SKM-1 treated with dmso at 0.1 percent for 144 hours (cell line): ENCODE measurements around the gene CCL5.

Experiments
- DNase-seq: peaks from one replicate; lab custom pipeline; 2025; ENCODE audit not compliant: unreplicated experiment; lab: John Stamatoyannopoulos, UW

CCL5 gene

GRCh38 chr17:35868737-35869136, 11.4 kb downstream of the CCL5 start, which contains the start of gene HEATR9:
HEATR9 (minus strand) TSS chr17:35868891; CDS start chr17:35868742, 149 bp downstream.
- DNase-seq: no peak

GRCh38 chr17:35867574-35867973, 12.6 kb downstream of the CCL5 start:
- no peak for DNase-seq

GRCh38 chr17:35866341-35866950, 13.7 kb downstream of the CCL5 start:
- peak; percentile 51 for DNase-seq

GRCh38 chr17:35865412-35866340, 14.5 kb downstream of the CCL5 start:
- DNase-seq: no peak

GRCh38 chr17:35864853-35865252, 15.3 kb downstream of the CCL5 start:
- DNase-seq: no peak

- DNase-seq: no peak
Measured at GRCh38 chr17:35856603-35857002, 23.6 kb downstream of the CCL5 start.

- DNase-seq: no peak
Measured at GRCh38 chr17:35855965-35856364, 24.2 kb downstream of the CCL5 start.

DNA sequence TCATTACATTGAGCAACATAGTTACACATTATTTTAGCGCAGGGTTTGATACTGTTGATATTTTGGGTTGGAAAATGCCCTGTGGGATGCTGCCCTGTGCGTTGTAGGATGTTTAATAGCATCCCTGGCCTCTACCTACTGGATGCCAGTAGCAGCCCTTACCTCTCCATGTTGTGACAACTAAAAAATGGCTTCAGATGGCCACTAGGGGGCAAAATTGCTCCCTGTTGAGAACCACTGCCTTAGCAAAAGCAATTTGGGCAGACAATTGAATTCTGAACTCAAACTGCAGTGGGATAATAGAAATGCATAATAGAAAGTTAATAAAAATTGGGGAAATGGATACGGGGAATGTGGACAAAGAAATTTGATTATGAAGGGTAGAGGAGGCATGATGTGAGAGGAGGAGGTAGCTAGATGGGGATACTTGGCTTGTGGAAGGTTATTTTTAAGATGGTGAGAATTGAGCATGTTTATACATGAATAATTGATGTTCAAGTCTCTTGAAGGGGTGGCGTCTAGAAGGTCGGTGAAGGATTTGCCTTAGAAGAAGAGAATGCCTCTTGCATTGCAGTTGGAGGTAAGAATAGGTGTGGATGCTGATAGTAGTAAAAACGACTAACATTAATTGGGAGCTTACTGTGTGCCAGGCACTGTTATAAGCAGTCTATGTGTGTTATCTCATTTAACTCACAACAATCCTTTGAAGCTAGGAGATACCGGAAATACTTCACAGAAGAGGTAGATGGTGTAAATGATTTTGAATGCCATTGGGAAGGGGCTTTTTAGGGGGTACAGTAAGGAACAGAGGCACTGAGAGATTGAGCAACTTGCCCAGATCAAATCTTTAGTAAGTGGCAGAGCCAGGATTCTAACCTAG, 30.5 kb downstream of the CCL5 start:
- peak; percentile 56 for DNase-seq

DNA sequence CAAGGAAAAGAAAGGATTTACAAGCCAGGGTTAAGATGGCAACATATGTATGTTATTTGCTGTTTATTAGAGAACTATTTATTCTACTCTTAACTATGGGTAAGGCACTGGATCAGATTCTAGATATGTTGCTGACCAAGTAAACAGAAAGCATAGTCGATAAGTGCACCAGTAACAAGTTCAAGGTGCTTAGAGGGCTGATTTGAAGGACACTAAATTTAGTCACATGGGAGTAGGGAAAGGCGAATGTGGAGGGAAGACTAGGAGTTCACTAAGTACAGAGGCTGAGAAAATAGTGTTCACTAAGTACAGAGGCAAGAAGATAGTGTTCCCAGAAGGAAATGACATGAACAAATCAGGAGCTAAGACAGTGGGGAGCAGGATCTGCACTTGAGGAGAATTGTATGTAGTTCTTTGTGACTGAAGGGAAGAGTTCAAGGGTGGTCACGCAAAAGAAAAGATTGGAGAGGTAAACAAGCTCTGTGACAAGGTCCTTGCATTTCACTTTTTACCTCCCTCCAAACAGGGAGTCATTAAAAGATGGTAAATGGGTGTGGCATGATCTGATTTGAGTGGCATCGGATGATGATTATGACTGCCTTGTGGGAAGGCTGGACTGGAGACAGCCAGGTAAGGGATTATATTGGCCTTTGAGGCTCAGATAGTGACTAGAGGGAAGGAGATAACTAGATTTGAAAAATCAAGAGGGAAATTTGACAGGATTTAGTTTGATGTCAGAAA, 32.4 kb downstream of the CCL5 start:
- DNase-seq: no peak

GRCh38 chr17:35847006-35847405, 33.2 kb downstream of the CCL5 start:
- no peak for DNase-seq

DNA sequence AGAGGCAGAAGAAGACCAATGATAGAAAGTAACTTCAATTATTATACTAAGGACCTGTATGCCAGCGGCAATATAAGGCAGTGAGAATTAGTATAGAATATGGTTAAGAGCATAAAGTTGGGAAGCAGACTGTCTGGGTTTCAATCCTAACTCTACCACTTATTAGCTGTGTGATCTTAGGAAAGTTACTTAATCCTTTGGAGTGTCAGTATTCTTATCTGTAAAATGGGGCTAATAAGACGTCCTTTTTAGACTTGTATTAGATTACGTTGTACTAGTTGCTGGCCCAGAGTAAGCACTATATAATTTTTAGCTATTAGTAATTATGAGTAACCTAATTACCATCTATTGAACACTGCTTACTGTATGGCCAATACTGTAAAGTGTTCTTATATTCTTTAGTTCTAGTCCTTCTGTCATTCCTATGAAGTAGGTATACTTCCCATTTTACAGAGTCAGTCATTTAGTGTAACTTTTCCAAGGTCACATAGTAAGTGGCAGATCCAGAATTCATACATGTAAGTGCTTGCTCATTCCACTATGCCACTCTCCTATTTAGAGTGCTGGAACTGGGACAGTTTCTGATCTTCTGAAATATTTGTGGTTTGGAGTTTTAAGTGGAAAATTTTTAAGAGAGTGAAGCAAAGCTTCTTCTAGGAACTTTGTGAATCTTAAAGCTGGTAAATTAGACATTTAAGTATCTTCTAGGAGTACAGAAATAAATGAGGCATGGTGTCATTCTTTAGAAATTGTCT, 33.9 kb downstream of the CCL5 start:
- no peak for DNase-seq

- DNase-seq: no peak
Measured at GRCh38 chr17:35844547-35844946, 35.6 kb downstream of the CCL5 start.

- no peak for DNase-seq
Measured at GRCh38 chr17:35843698-35844097, 36.5 kb downstream of the CCL5 start.

DNA sequence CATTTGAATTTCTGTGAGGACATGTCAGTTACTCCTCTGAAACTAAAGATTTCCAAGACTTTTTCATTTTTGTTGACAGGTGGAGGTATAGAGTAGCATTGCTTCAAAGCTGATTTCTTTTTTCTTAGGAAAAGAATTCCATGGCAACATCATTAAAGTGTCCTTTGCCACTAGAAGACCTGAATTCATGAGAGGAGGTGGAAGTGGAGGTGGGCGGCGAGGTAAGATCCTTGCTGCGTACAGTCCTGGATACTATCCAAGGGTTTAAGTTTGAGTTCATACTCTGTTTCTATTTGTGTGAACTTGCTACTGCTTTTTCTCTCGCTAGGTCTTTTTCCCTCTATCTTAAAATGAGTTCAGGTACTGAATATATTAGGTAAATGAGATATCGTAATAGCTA, 37.9 kb downstream of the CCL5 start:
- no peak for DNase-seq

GRCh38 chr17:35841505-35841904, 38.7 kb downstream of the CCL5 start:
- DNase-seq: no peak

- no peak for DNase-seq
Measured at GRCh38 chr17:35841101-35841500, 39.1 kb downstream of the CCL5 start.

DNA sequence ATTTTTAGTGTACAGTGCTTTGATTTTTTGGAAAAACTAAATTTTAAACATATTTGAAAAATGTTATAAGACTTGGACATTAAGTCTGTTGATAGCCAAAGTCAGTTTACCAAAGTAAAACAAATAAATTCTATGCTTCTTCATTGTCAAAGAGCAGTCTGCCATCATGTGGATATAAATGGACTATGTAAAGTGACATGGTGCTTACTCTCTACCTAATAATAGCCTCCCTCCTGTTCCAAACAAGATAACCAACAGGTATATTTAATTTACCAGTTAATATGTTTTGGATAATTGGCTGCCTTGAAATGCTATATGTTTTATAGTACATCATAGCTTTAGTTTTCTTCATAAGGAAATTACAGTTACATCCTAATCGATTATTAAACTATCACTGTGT, 55.0 kb downstream of the CCL5 start:
- DNase-seq: no peak
